8988T (cell line): ENCODE results near the gene KRTAP19-8.

Source experiments
- DNase-seq: peaks from one replicate; pipeline ENCODE4 v3.0.0; 2011

KRTAP19-8 gene

DNA sequence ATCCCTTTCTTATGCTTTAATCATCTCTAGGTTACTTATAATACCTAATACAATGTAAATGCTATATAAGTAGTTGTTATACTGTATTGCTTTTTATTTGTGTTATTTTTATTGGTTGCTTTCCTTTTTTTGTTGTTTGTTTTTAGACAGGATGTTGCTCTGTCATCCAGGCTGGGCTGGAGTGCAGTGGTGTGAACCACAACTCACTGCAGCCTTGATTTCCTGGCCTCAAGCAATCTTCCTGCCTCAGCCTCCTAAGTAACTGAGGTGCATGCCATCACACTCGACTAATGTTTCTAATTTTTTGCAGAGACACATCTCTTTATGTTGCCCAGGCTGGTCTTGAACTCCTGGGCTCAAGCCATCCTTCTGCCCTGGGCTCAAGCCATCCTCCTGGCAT is 26.9 kb downstream of the KRTAP19-8 start:
- no peak for DNase-seq

- DNase-seq, result no peak
These were observed 29.9 kb downstream of the KRTAP19-8 start for GRCh38 chr21:31008355-31008754.

- no peak for DNase-seq
These were observed 33.3 kb downstream of the KRTAP19-8 start for GRCh38 chr21:31005019-31005418.

DNA sequence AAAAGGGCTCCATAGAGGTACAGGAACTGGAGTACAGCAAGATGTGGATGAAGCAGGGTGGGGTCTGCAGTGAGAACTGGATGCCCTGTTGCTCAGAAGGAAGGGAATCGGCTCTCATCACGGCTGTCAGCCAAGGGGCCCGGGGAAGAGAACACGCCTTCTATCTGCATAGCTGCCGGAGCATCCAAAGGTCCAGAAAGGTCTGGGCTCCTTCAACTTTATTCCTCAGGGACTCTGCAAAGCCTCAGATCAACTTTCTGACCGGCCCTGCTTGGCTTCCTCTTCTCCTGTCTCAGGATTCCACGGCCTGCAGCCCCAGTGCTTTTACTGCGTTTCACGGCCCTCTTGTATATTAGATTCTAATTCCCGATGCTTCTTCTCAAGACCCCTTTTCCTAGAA is 34.8 kb downstream of the KRTAP19-8 start:
- no peak for DNase-seq

GRCh38 chr21:30997541-30997940 is 40.7 kb downstream of the KRTAP19-8 start:
- DNase-seq, result no peak

DNA sequence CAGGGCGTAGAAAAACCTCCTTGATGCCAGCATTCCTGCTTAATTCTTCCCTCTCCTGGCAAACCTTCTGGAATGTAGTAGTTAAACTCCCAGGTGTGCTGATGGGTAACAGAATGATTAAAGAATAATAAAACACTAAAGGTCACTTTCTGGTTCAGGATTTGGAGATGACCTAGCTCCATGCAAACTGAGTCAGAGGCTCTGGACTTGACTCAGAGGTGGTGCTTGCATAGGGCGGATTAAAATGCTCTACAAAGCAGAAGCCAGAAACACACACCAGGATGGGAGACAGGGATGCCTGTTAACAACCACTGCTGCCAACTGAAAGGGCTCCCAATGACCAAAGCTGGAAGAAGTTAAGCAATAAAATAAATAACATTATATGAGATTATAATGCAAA is 41.5 kb downstream of the KRTAP19-8 start:
- no peak for DNase-seq

- no peak for DNase-seq
These were observed 43.3 kb downstream of the KRTAP19-8 start for GRCh38 chr21:30994932-30995331.

DNA sequence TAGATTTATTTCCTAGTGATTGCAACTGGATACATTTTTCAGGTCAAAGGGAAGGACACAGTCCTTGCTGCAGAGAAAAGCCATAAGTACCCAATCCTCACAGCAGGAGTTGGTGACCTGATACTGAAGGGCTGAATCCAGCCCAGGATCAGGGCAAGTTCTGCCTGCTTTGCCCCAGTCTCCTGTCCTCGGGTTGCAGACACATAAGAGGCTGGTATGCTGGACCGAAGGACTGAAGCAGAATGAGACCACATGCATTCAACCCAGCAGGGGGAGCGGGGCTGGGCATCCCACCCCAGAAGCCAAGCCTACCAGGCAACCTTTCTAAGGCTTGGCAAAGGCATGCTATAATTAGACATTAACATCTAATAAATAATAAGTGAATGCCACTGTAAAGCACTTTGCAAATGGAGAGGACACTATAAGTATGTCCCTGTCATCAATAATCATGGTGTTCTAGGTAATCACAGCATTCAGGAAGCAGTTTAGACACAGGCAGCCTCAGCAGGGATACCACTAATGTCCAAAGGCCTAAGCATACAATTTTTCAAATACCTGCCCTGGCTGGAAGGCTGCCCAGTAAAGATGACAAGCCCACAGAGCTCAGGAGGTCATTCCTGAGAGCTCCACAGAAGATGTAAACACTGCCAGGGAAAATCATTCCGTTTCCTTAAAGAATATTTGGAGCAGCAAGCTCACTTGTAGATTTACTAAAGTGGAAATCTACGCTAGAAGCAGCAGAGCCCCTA is 47.6 kb downstream of the KRTAP19-8 start:
- no peak for DNase-seq

GRCh38 chr21:30988706-30989105 is 49.6 kb downstream of the KRTAP19-8 start:
- DNase-seq, result no peak
